Iris pigment epithelial cell (primary cell): Measurements from ENCODE around the gene WDFY4.

ENCODE experiments used
- DNase-seq: peaks from one replicate; pipeline ENCODE4 v3.0.0-alpha.2; 2011; ENCODE audit warnings: low read depth

WDFY4 gene

DNA sequence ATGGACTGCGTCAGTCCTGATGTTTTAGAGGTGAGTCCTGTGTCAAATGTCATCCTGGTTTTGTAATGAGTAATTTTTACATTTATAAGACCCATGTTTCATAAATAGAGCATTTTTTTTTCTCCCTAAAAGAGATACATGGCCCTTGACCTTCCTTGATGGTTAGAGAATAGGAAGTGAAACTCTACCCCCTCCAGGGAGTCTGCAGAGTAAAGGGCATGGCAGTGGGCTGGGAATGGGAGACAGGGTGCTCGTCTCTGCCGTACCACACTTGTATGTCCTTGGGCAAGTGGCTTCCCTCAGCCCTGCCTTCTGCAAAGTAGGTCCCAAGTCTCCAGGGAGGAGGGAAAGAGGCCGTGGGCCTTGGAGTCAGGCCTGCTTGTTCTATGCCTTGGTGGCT is 63.9 kb downstream of the WDFY4 start:
- DNase-seq, result no peak

DNA sequence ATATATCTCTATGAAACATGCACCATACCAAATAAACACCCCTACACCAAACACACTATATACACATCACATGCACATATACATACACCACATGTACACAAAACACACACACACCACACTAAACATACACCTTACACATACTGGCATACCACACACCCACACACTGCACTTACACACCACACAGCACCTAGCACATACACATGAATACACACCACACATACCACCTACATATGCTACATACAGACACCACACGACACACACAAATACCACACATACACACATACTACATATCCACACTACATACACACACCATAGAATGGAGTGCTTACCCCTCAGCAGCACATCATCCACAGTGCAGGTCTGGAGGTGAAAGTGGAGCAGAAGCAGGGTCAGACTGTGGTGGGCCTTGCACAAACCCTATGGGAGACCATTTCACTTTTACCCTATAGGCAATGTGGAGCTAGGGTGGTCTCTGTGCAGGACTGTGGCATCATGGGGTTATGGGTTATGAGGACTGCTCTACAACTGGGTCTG is 64.6 kb downstream of the WDFY4 start:
- no peak for DNase-seq

DNA sequence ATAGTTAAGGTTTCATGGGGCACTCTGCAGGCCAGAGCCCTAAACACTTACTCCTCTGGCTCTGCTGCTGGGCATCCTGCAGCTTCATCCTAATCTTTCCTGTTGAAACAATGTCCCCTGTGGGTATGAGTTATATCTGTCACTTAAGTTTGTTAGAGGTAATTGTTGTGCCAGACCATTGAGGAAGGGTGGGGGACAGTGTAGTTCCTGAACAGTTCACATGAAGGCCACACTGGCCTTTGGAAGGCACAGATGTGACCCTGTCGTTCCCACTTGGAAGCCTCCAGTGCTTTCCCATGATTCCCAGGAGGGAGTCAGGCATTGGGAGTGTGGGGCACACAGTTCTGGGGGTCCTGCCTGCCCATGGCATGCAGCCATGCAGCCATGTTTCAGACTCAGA is 65.3 kb downstream of the WDFY4 start:
- DNase-seq, result no peak

DNA sequence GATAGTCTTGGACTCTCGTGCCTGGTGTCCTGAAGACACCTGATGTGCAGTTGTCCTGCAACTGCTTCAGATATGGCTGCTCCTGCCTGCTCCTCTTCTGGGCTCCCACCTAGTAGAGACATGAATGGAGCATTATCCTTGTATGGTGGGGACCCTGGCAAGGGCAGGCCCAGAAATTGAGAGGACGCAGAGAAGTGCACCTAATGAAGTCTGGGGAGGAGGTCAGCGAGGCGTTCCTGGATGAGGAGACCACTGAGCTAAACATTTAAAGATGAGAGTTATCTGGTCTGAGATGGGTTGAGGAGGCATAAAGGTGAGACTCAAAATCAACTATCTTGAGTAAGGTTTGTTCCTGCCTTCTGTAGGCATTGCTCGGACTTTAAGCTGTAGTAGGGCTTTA is 66.3 kb downstream of the WDFY4 start:
- no peak for DNase-seq

DNA sequence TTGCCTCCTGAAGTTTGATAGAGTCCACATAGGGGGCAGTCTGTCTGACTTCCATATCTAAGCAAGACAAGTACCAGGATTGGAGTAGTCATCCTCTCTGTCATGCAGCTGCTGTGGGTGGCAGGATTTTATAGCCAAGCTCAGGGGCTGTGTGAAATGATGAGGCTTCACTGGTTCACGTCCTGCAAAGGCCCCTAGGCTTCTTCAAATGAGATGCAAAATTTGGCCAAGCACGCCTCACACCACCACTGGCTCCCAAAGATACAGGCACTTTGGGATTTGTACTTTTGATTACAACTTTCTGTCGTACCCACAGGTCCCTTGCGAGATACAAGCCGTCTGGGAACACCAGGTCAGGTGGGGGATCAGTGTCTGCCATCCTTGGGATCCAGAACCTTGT is 67.1 kb downstream of the WDFY4 start:
- no peak for DNase-seq

DNA sequence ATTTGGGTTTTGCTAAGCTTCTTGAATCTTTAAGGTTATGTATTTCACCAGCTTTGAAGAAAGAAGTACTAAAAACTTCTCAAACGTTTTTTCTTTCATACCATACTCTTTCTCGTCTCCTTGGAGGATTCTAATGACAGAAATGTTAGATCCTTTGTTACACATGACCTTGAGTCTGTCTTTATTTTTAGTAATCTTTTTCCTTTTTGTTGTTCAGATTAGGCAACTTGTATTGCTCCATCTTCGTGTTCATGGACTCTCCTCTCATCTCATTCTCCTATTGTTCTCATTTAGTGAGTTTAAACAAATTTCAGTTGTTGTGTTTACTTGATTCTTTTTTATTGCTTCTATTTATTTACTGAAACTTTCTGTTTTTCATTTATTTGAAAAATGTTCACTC is 73.7 kb downstream of the WDFY4 start:
- DNase-seq, result no peak

DNA sequence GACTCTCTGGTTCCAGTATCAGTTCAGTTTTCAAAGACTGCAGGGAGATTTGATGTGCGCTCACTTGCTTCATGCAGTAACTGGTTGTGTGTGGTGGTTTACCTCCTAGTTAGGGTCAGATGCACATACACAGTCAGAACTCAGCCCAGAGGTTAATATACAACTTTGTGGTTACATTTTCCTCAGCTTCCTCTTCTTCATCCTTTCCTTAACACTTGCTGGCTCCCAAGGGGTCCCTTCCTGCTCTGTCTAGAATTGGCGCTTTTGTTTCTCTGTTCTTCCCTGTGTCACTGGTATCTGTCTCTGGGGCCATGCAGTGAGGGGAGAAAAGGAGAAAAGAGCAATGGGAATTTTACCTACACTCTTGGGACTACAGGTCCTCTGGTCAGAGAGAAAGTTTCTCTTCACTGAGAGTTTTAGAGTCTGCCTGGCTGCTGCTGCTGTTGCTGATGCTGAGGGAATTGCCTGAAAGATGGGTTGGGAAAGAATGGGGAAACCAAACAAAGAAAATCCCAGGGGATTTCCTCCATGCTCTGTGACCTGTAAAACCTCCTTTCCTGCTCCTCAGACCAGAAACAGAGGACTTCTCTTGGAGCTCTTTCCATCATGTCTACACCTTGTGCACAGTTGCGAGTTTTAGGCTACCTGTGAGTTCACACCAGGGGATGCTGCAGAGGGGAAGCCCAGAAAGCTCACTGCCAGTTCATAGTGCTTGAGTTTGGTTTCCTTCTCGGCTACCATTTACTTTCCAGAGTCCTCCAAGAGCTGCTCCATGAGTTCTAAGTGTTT is 74.6 kb downstream of the WDFY4 start:
- no peak for DNase-seq

DNA sequence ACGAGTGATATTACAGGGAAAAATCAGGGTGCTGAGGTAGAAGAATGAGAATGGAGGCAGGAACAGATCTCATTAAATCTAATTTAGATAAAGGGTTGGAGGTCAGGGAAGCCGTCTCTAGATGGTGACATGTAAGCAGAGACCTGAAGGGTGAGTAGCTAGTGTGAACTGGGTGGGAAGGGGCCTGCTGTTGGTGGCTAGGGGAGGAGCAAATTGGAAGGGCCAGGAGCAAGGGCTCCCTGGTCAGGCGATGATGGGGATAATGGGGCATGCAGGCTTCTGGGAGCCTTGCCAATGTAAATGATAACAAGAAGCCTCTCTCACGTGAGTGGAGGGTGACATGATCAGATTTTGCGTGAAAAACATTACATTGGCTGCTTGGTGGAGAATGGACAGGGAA is 76.3 kb downstream of the WDFY4 start:
- DNase-seq, result no peak

DNA sequence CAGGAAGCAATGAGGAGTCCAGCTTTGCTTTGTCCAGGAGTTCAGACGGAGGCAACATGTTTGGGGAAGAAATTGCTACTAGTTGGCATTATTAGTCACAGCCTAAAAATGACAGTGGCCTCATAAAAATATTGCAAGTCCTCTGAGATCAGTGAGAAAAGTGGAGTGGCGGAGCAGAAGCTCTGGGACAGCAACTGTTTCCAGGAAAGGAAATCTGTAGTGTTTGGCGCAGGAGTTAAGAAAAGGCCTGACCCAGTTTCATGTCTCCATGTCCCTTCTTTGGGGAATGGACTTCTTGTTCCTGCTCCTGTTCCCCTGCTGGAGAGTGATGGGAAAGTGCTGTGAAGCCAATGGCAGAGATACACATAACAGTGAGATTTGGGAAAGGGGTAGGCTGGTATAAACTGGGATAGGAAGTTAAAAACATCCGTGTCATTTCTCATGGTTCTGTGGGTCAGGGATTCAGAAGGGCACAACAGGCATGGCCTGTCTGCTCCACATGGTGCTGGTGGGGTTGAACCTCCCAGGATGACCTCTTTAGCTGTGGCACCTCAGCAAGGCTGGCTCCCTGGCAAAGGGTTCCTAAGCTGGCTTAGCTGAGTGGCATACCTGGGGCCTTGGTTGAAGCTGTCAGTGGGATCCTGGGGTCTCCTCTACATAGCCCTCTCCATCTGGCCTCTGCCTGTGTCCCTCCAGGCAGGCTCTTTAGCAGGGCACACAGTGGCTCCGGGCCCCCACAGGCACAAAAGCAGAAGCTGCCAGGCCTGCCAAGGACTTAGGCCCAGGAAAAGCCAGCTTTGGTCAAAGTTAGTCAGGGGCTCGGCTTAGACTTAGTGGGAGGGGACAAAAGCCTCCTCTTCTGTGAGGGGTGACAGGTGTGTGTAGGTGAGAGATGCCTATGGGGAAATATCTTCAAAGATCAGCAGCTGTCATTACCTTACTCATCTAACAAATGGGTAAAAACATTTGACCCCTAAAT is 77.7 kb downstream of the WDFY4 start:
- no peak for DNase-seq

DNA sequence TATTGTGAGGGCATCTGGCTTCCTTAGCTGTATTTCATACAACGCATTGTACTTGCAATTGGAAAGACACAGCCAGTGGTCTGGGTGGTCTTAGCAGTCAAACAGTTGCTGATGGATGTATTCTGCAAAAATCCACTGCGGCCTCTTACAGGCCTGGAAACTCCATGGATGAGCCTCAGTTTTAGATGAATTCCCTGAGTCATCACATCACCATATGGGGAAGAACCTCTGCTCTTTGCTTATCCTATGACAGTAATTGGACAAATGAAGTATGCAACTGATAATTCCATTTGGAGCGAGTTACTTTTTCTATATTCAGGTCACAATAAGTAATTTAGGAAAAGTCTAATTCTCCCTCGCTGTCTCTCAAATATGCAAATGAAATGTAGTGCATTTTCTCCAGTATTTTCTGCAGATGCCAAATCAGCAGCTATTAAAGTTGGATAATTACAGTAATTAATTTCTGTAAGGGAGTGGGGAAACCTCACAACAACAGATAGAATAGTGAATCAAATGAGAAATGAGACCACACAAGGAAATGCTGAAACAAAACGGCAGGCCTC is 78.8 kb downstream of the WDFY4 start:
- no peak for DNase-seq

DNA sequence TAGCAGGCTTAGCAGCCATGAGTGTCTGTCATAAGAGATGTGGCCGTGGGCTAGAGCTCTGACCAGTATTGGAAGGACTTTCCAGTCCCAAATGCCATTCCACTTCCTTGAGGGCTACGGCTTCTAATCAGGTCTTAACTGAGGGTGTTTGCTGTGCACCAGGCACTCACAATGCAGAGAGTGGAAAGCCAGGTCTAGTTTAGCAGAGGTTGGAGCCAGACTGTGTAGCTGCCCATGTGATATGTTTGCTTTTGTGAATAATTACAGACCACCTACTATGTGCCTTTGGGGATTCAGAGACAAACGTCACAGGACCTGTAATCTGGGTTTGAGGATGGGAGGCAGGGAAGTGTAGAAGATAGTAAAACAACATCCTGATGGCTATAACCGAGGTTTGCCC is 79.8 kb downstream of the WDFY4 start:
- no peak for DNase-seq

DNA sequence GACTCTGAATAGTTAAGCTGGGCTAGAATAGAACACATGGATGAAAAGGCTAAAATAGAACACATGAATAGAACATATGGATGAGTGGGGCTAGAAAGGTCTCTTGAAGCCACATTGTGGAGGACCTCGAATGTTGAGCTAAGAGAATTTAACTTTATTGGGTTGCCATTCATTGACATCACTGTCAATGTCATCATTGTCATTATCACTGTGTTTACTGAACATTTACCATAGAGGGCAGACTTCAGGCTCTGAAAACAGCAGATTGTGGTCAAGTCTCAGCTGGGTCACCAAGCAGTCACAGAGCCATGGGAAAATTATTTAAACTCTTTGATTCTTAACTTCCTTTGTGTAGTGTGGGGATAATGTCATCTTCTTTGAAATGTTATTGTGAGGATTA is 80.4 kb downstream of the WDFY4 start:
- DNase-seq, result no peak

DNA sequence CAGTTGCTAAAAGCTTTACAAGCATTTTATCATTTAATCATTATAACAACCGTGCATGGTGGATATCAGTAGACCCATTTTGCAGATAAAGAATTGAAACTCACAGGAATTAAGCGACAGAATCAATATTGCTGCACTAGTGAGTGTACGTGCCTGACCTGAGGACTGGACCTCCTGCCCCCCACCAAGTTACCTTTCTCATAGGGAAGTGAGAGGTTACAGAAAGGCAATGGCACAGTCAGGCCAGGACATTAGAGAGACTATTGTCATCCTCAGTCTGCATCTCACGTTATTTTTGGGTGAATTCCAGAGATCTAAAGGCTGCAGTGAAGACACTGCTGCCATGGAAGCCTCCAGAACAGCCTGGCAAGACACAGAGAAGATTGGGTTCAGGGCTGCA is 80.9 kb downstream of the WDFY4 start:
- no peak for DNase-seq

DNA sequence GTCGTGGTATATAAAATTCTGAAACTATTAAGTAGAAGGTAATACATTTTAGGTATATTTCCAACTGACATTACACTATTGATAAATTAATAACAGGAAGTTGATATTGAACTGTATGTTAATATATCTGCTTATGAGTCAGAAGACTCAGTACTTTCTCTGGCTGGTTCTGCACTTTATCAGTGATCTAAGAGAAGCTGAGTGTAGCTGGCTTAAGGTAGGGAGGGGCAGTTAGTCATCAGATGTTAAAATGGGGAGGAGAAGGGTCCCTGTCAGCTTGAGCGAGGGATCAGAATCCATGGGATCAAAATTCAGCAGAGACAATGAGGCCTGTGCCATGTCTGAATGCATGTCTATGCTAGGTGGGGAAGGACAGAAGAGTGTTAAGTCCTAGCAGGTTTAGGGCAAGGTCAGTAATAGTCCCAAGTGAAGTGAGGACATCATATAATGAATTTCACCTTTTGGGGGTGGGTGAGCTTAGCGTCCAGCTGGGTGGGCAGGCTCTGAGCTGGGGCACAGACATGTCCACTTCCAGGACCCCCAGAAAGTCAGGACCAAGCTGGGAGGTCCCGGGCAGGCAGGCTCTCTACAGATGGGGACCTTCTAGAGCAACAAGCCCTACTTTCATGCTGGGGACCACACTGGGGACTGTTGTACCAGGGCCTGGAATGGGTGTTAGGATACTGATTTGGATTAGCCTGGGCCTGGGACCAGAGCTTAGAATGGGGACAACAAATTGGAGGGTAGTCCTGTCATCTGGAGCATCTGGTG is 82.9 kb downstream of the WDFY4 start:
- DNase-seq, result no peak

DNA sequence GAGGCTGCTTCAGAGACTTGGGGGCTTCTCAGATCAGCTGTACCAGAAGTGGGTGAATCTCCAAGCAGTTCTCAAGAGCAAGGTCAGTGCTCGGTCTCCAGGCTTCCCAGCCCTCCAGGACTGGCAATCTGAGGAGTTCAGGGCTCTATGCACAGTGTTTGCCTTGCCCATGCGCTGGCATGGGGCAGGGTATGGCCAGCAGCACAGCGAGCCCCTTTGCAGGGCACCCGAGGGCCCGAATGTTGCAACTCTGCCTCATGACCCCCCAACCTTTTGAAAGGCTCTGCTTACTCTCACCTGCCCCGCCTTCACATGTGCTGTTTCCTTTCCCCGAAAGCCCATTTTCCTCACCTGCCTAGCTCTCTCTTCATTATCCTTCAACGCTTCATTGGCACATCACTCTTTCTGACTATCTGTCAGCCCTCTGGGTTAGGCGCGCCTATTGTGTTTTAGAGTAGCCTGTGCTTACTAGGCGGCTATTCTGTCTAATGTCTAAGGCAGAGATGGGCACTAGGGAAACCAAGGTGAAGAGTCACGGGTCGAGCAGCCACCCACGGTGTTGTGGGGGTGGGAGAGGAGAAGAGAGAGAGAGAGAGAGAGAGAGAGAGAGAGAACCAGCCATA is 83.6 kb downstream of the WDFY4 start:
- DNase-seq, result no peak

DNA sequence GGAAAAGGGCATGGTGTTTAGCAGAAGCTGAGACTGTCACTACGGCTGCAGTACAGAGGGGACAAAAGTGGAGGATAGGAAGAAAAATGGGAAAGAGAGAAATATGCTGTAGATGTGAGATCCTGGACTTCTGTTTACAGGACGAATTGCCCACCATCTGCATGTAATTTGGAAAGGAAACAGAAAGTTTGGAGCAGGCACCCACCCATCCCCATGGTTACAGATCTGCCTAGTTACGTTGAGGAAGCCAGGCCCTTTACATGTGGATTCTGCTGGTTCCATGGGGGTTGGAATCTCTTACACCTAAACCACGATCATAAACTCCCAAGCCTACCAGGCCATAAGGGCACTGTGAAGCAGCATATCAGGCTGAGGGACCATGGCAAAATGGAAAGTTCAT is 84.3 kb downstream of the WDFY4 start:
- no peak for DNase-seq

DNA sequence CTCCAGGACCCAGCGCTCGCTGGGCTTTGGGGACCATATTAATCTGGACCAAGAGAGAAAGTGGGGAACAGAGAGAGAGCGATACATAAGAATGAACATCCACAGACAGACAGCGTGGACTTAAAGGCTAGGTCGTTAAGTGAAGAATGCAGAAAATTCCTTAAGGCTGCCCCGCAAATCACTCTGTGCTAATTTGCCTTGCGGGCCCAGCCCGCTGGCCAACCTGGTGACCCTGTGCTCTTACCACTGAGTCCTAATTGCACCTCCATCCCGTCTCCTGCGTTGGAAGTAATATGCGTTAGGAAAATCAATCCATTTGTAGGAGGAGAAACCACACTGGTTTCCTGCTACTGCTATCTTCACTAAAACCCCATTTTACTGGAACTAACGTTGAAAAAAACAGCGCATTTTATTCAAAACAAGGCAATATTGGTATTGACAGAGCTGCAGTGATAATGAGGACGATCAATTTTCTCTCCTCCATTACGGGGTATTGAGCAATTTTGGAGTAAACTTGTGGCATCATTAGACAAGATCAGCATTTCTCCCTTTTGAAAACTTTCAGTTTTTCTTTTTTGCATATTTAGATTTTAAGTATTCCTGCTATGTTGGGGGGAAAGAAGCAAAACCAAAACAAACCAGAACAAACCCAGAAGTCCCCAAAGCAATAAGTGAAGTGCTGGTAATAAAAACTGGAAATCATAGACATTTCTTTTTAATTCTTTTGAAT is 85.2 kb downstream of the WDFY4 start:
- no peak for DNase-seq

DNA sequence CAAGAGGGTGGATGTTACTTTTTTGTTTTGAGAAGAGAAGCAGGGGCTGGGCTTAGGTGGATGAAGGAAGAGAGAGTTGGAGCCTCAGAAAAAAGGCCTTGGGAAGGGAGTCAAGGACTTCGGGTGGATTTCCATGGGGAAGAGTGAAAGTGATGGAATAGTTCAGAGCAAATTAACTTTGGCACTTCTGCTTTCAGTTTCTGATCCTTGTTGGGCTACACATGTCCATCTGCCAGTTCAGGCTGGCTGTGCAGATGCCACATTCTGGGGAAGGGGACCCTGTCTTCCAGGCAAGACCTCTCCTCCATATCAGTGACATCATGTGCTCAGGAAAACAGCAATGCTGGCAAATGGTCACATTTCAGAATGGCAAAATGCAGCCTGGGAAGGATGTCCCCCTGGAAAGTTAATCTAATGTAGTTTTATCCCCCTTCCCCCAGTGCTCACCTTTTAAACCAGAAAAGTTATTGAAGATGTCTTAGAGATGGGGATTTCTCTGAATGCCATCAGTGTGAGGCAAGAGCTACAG is 86.0 kb downstream of the WDFY4 start:
- no peak for DNase-seq

DNA sequence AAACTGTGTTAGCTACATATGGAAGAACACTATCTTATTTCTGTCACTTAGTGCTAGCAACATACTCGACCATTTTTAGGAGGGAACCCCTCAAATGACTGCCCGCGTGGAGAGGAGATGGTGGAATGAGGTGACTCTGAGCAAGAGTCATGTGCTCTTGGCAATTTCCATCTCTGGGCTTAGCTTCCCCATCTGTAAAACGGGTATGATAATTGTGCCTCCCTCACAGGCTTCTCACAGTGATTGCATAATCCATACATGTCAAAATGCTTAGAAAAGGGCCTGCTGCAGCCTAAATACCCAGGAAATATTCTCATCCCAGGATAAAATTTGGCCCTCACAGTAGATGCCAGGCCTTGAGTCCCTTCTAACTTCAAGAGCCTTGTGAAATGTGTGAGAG is 86.6 kb downstream of the WDFY4 start:
- DNase-seq, result no peak

DNA sequence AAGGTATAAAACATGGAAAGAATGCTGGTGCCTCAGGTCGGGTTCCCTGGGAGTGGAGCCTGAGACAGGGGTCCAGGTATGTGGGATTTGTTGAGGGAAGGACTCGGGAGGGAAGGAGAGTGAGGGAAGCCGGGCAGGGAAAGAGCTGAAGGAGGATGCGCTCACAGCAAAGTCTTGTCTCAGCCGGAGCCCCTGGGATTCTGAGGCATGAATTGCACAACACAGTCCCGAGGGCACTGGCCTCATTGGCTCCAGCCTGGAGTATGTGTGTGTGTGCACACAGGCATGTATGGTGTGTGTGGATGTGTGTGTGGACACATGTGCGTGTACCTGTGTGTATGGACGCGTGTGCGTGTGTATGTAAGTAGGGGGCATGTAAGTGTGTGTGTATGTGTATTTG is 87.4 kb downstream of the WDFY4 start:
- DNase-seq, result no peak

DNA sequence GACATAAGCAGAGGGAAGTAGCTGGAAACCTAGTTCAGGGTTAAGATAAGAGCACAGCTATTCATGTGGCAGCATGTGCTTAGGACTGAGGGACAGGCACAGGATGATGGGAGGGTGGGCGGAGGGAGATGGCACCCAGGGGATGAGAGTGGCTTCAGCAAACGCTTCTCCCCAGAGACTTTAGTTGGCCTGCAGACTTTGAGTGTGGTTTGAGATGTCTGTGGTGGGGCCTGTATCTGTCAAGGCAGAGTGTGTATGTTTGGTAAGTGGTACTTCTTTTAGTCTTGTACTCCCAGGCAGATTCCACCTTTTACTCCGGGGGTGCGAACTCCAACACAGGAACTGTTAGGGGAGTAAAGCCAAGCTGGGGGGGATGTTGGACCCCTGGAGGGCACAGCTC is 88.9 kb downstream of the WDFY4 start:
- DNase-seq, result no peak
